Tibial artery (tissue), 4 donors: Measurements from ENCODE around the gene KCNN3.

ENCODE experiments used
- DNase-seq, 2 donors: peaks; one replicate each; pipeline ENCODE4 v3.0.0-alpha.2; 2019
- H3K27ac ChIP-seq, 2 donors: fragments of 200-600 bp; sonication (generic) in 1 of 2; 1 replicate in 1 of 2; 2 replicates in 1 of 2; pipeline ENCODE4 v1.5.1; 2018 to 2019; ENCODE audit warnings: mild to moderate bottlenecking in 1 of 2
- H3K27me3 ChIP-seq, 2 donors: fragments of 200-600 bp; sonication (generic) in 1 of 2; one replicate each; pipeline versions ENCODE4 v1.5.1 to v1.6.0; 2016 to 2019
- H3K36me3 ChIP-seq, 3 donors: fragments of 200-600 bp; sonication (generic) in 2 of 3; one replicate each; pipeline ENCODE4 v1.5.1; 2016 to 2019; ENCODE audit warnings: mild to moderate bottlenecking in 2 of 3
- H3K4me1 ChIP-seq, 4 donors: fragments of 200-600 bp; sonication (generic) in 2 of 4; 1 replicate in 3 of 4; 2 replicates in 1 of 4; pipeline ENCODE4 v1.5.1; 2016 to 2019
- H3K4me3 ChIP-seq, 2 donors: fragments of 200-600 bp; sonication (generic) in 1 of 2; 1 replicate in 1 of 2; 2 replicates in 1 of 2; pipeline ENCODE4 v1.5.1; 2018 to 2019; ENCODE audit warnings: mild to moderate bottlenecking in 2 of 2
- H3K9me3 ChIP-seq, 3 donors: fragments of 200-600 bp; sonication (generic) in 1 of 3; one replicate each; pipeline ENCODE4 v1.5.1; 2016 to 2019
- CTCF ChIP-seq, 2 experiments: fragments of 200-600 bp in 1 of 2; fragments of 450-650 bp in 1 of 2; IDR thresholded peaks; one replicate each; pipeline ENCODE4 v1.5.1; 2017 to 2019; ENCODE audit warnings: antibody characterized with exemption in 2 of 2, mild to moderate bottlenecking in 1 of 2, moderate library complexity in 1 of 2
- intact Hi-C: fragments of 100-400 bp; cut with DNase I; formaldehyde crosslinking; loops from one replicate; pipeline ENCODE4 v1.15.0; 2023; ENCODE audit warnings: low total_unique reads

The KCNN3 gene

GRCh38 chr1:154663471-154664060 lies 206.5 kb downstream of the KCNN3 start:
- TF ChIP-seq CTCF (IDR thresholded peaks at IDR 0.05) = no peak
- intact Hi-C loops = loop anchor here (10.0 kb wide), 1 partner anchor 221 kb away; no protein-coding TSS in a partner anchor
- no peak overlapping the region for H3K4me3 ChIP-seq
- H3K9me3 ChIP-seq = no peaks in the 10 kb centered on the region
- H3K27ac ChIP-seq = no peak overlapping the region
- DNase-seq = no peak
- peaks cover 0 to 9% of the 10 kb centered on the region in 2 donors for H3K27me3 ChIP-seq
- no peaks in the 10 kb centered on the region for H3K4me1 ChIP-seq
- no peaks in the 10 kb centered on the region for H3K36me3 ChIP-seq

DNA sequence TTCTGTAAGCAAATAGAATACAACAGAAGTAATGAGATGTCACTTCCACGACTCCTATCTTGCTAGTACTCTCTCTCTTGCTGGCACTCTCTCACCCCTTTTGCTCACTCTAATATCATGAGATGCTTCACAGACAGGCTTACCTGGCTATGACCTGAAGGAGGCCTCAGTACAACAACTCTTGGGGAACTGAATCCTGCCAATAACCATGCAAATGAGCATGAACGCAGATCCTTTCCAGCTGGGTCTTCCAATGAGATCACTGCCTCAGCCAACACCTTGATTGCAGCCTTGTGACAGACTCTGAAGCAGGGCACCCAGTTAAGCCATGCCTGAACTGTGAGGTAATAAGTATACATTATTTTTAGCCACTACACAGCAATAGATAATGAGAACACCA lies 209.0 kb downstream of the KCNN3 start:
- no peak for TF ChIP-seq CTCF (IDR thresholded peaks at IDR 0.05)
- peaks cover 0 to 11% of the 10 kb centered on the region in 2 donors for H3K27me3 ChIP-seq
- intact Hi-C loops = loop anchor here (10.0 kb wide), 1 partner anchor 224 kb away; no protein-coding TSS in a partner anchor
- H3K36me3 ChIP-seq = no peaks in the 10 kb centered on the region
- no peak overlapping the region for H3K4me3 ChIP-seq
- H3K9me3 ChIP-seq = no peaks in the 10 kb centered on the region
- H3K4me1 ChIP-seq = no peaks in the 10 kb centered on the region
- no peak overlapping the region for H3K27ac ChIP-seq
- no peak for DNase-seq

GRCh38 chr1:154659823-154660592 lies 210.1 kb downstream of the KCNN3 start:
- intact Hi-C loops = loop anchor here (10.0 kb wide), 1 partner anchor 225 kb away; no protein-coding TSS in a partner anchor
- Histone ChIP-seq H3K4me3 (no peak overlapping the region), H3K36me3 (no peaks in the 10 kb centered on the region), H3K9me3 (no peaks in the 10 kb centered on the region), H3K4me1 (no peaks in the 10 kb centered on the region), H3K27ac (no peak overlapping the region), H3K27me3 (peaks cover 0 to 11% of the 10 kb centered on the region in 2 donors)
- no peak for DNase-seq
- TF ChIP-seq CTCF (IDR thresholded peaks at IDR 0.05) = no peak

- H3K36me3 ChIP-seq = no peaks in the 10 kb centered on the region
- no peaks in the 10 kb centered on the region for H3K4me1 ChIP-seq
- H3K9me3 ChIP-seq = no peaks in the 10 kb centered on the region
- no peak overlapping the region for H3K4me3 ChIP-seq
- TF ChIP-seq CTCF (IDR thresholded peaks at IDR 0.05) = no peak
- peaks cover 0 to 11% of the 10 kb centered on the region in 2 donors for H3K27me3 ChIP-seq
- DNase-seq = no peak
- H3K27ac ChIP-seq = no peak overlapping the region
- intact Hi-C loops = no loop called here
These were observed 212.5 kb downstream of the KCNN3 start for GRCh38 chr1:154657556-154657955.

DNA sequence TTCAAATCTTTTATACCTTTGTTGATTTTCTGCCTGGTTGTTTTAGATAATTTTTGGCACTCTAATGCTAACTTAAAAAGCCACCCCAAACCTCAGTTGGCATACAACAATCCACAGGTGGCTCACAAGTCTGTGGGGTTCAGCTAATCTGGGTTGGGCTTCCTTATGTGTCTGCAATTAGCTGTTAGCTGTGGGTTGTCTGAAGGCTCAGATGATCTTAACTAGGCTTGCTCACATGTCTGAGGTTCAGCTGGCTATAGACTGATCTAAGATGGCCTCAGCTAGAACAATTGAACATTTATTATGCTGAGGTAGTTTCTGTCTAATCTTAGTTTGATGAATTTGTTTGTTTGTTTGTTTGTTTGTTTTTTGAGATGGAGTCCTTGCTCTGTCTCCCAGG lies 217.2 kb downstream of the KCNN3 start:
- Histone ChIP-seq H3K27me3 (peaks cover 0 to 2% of the 10 kb centered on the region in 2 donors), H3K27ac (no peak overlapping the region), H3K4me1 (no peaks in the 10 kb centered on the region), H3K9me3 (no peaks in the 10 kb centered on the region), H3K4me3 (no peak overlapping the region), H3K36me3 (no peaks in the 10 kb centered on the region)
- no peak for DNase-seq
- no peak for TF ChIP-seq CTCF (IDR thresholded peaks at IDR 0.05)
- intact Hi-C loops = no loop called here
